IPS DF 6.9 (cell line): Measurements from ENCODE around the gene SLC39A3.
"Not testable (repeated sequence)": the region's sequence is repeated elsewhere in the genome, so short reads cannot be mapped to it uniquely, and the experiment has no call there.

Source experiments
- DNase-seq: peaks from one replicate; pipeline ENCODE4 v3.0.0-alpha.2; 2013; ENCODE audit warnings: low read depth, low spot score
- H3K27ac ChIP-seq: one replicate; pipeline ENCODE4 v1.5.1; 2013; ENCODE audit warnings: low read length, control low read depth
- H3K27me3 ChIP-seq: 2 replicates; pipeline ENCODE4 v1.6.1; 2013; ENCODE audit warnings: mild to moderate bottlenecking, low read length; ENCODE audit not compliant: control insufficient read depth, insufficient read depth
- H3K36me3 ChIP-seq: 2 replicates; pipeline ENCODE4 v1.6.1; 2013; ENCODE audit warnings: low read length; ENCODE audit not compliant: control insufficient read depth, insufficient read depth
- H3K4me1 ChIP-seq: 2 replicates; pipeline ENCODE4 v1.6.1; 2013; ENCODE audit warnings: low read length; ENCODE audit not compliant: control insufficient read depth, insufficient read depth
- H3K4me3 ChIP-seq: 2 replicates; pipeline ENCODE4 v1.5.1; 2013; ENCODE audit warnings: mild to moderate bottlenecking, low read length
- H3K9me3 ChIP-seq: 2 replicates; pipeline ENCODE4 v1.6.1; 2013; ENCODE audit warnings: low read length, inconsistent platforms; ENCODE audit not compliant: control insufficient read depth, insufficient read depth
- WGBS: extraction: QIAGEN DNeasy Blood & Tissue Kit; methylation state at CpG from one replicate; pipeline ENCODE4 v1.1.7; 2013; ENCODE audit warnings: mixed read lengths, missing lambda C conversion rate; ENCODE audit not compliant: insufficient read length, insufficient coverage; 5-methylcytosine and 5-hydroxymethylcytosine counted together

Gene SLC39A3

GRCh38 chr19:2714531-2715269, 25.1 kb downstream of the SLC39A3 start:
- Histone ChIP-seq H3K36me3 (no peaks in the 10 kb centered on the region), H3K9me3 (no peaks in the 10 kb centered on the region), H3K27ac (no peak overlapping the region), H3K27me3 (no peaks in the 10 kb centered on the region), H3K4me1 (peaks cover 1% of the 10 kb centered on the region; the same call in 1 of the 2 replicates), H3K4me3 (no peak overlapping the region)
- no peak for DNase-seq
- WGBS: no CpG with 5 or more reads among the region's 16 CpGs

GRCh38 chr19:2714102-2714501, 25.7 kb downstream of the SLC39A3 start:
- not testable (repeated sequence) for H3K9me3 ChIP-seq, DNase-seq, H3K4me1 ChIP-seq, H3K27ac ChIP-seq, H3K4me3 ChIP-seq, H3K36me3 ChIP-seq, H3K27me3 ChIP-seq
- whole genome bisulfite sequencing: 100% methylated on average over 1 of the region's 1 CpG

- H3K27me3 ChIP-seq, H3K27ac ChIP-seq: not testable (repeated sequence)
- over 99% methylated on average over 3 of the region's 3 CpGs for WGBS
Observed at GRCh38 chr19:2713170-2713569, 26.6 kb downstream of the SLC39A3 start.

GRCh38 chr19:2711875-2712205, 28.0 kb downstream of the SLC39A3 start:
- WGBS: no CpG with 5 or more reads among the region's 5 CpGs
- Histone ChIP-seq H3K9me3 (no peaks in the 10 kb centered on the region), H3K27ac (no peak overlapping the region), H3K36me3 (no peaks in the 10 kb centered on the region), H3K27me3 (no peaks in the 10 kb centered on the region), H3K4me1 (no peaks in the 10 kb centered on the region), H3K4me3 (no peak overlapping the region)
- no peak for DNase-seq

More at GRCh38 chr19:2713170-2713569, 26.6 kb downstream of the SLC39A3 start:
- H3K4me3 ChIP-seq, H3K36me3 ChIP-seq, H3K4me1 ChIP-seq, DNase-seq, H3K9me3 ChIP-seq: not testable (repeated sequence)

GRCh38 chr19:2711172-2711874, 28.5 kb downstream of the SLC39A3 start:
- H3K4me1 ChIP-seq: no peaks in the 10 kb centered on the region
- H3K27ac ChIP-seq: no peak overlapping the region
- H3K27me3 ChIP-seq: no peaks in the 10 kb centered on the region
- WGBS: no CpG with 5 or more reads among the region's 17 CpGs
- DNase-seq: no peak
- no peaks in the 10 kb centered on the region for H3K36me3 ChIP-seq
- H3K9me3 ChIP-seq: no peaks in the 10 kb centered on the region
- no peak overlapping the region for H3K4me3 ChIP-seq

GRCh38 chr19:2706251-2706650, 33.6 kb downstream of the SLC39A3 start:
- H3K4me1 ChIP-seq: no peaks in the 10 kb centered on the region
- WGBS: no CpG with 5 or more reads among the region's 5 CpGs
- no peak overlapping the region for H3K4me3 ChIP-seq

GRCh38 chr19:2703691-2704216, 36.1 kb downstream of the SLC39A3 start:
- H3K4me1 ChIP-seq: peaks cover 3% of the 10 kb centered on the region; the same call in 1 of the 2 replicates
- no peak overlapping the region for H3K4me3 ChIP-seq
- no peaks in the 10 kb centered on the region for H3K36me3 ChIP-seq
- no peak overlapping the region for H3K27ac ChIP-seq
- no CpG with 5 or more reads among the region's 6 CpGs for WGBS
- no peaks in the 10 kb centered on the region for H3K9me3 ChIP-seq
- no peak for DNase-seq
- H3K27me3 ChIP-seq: peaks cover 8% of the 10 kb centered on the region; the same call in 1 of the 2 replicates

More at GRCh38 chr19:2706251-2706650, 33.6 kb downstream of the SLC39A3 start:
- DNase-seq: no peak
- H3K36me3 ChIP-seq: no peaks in the 10 kb centered on the region
- H3K9me3 ChIP-seq: no peaks in the 10 kb centered on the region
- no peak overlapping the region for H3K27ac ChIP-seq
- peaks cover 5% of the 10 kb centered on the region; the same call in 1 of the 2 replicates for H3K27me3 ChIP-seq

GRCh38 chr19:2703077-2703437, 36.8 kb downstream of the SLC39A3 start:
- H3K36me3 ChIP-seq: no peaks in the 10 kb centered on the region
- DNase-seq: no peak
- peaks cover 3% of the 10 kb centered on the region; the same call in 1 of the 2 replicates for H3K4me1 ChIP-seq
- peaks cover 8% of the 10 kb centered on the region; the same call in 1 of the 2 replicates for H3K27me3 ChIP-seq
- no peak overlapping the region for H3K27ac ChIP-seq
- H3K4me3 ChIP-seq: no peak overlapping the region
- H3K9me3 ChIP-seq: no peaks in the 10 kb centered on the region
- no CpG with 5 or more reads among the region's 5 CpGs for WGBS

- peak within 1 kb of the TSS; percentile 86 for H3K4me3 ChIP-seq
Observed at GRCh38 chr19:2702170-2703076, 37.4 kb downstream of the SLC39A3 start, which contains the start of gene GNG7. GNG7 (minus strand) TSS chr19:2702694; CDS start chr19:2520688, 182,006 bp downstream.

More at GRCh38 chr19:2702170-2703076, 37.4 kb downstream of the SLC39A3 start, which contains the start of gene GNG7:
- Histone ChIP-seq H3K36me3 (no peaks in the 10 kb centered on the region), H3K27ac (no peak within 1 kb of the TSS), H3K4me1 (peaks cover 3% of the 10 kb centered on the region; the same call in 1 of the 2 replicates), H3K9me3 (no peaks in the 10 kb centered on the region), H3K27me3 (peaks cover 8% of the 10 kb centered on the region; the same call in 1 of the 2 replicates)
- DNase-seq: peak; percentile 60
- no CpG with 5 or more reads among the region's 77 CpGs for WGBS
